ENCODE data around the gene RHO.

DNA sequence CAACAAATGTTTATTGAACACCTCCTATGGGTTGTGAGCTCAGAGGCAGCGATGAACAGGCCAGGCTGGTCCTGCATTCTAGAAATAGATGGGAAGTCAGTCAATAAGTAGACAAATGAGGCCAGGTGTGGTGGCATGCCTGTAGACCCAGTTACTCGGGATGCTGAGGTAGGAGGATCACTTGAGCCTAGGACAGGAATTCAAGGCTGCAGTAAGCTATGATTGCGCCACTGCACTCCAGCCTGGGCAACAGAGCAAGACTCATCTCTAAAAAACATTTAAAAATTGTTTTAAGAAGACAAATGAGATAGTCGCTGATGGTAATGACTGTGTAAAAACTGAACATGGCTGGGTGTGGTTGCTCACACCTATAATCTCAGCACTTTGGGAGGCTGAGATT lies 4.4 kb upstream of the RHO start:
- no peak for TF ChIP-seq EZH2 (IDR thresholded peaks at IDR 0.05; ENCODE audit: borderline replicate concordance, low read depth, low read length, severe bottlenecking)
- TF ChIP-seq, protein P1, sequence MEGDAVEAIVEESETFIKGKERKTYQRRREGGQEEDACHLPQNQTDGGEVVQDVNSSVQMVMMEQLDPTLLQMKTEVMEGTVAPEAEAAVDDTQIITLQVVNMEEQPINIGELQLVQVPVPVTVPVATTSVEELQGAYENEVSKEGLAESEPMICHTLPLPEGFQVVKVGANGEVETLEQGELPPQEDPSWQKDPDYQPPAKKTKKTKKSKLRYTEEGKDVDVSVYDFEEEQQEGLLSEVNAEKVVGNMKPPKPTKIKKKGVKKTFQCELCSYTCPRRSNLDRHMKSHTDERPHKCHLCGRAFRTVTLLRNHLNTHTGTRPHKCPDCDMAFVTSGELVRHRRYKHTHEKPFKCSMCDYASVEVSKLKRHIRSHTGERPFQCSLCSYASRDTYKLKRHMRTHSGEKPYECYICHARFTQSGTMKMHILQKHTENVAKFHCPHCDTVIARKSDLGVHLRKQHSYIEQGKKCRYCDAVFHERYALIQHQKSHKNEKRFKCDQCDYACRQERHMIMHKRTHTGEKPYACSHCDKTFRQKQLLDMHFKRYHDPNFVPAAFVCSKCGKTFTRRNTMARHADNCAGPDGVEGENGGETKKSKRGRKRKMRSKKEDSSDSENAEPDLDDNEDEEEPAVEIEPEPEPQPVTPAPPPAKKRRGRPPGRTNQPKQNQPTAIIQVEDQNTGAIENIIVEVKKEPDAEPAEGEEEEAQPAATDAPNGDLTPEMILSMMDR (IDR thresholded peaks at IDR 0.05; ENCODE audit: extremely low read depth in 1 of 2, insufficient read depth in 1 of 2, low read depth in 1 of 2, low read length in 2 of 2) = no peak
- no peak for TF ChIP-seq POLR2A (IDR thresholded peaks at IDR 0.05; ENCODE audit: low read depth, low read length)
- TF ChIP-seq JUN (IDR thresholded peaks at IDR 0.05; ENCODE audit: borderline replicate concordance, insufficient read depth, insufficient read length, low read depth) = no peak

Measured in endothelial cell of umbilical vein (primary cell).